ENCODE results near the gene AP5S1.

Gene AP5S1

DNA sequence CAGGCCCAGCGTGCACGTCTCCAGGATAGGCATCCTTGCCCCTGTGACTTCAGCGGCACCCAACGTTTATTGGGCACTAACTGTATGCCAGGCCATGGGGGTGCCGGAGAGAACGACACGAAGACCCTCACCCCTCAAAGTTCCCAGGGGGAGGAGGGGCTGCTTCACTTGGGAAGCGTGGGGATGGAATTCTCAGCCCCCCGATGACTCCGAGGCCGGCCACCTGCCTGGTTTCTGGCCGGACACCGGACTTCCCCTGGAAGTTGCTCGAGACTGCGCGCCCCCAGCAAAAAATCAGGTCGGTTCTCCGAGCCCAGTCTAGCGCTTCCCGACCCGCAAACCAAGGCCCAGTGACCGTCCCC lies 26.0 kb downstream of the AP5S1 start:
- DNase-seq (ENCODE audit: low read depth in 2 of 2), result no peak

GRCh38 chr20:3846740-3847428 lies 26.5 kb downstream of the AP5S1 start, which contains the start of gene MAVS:
Gene MAVS (plus strand): TSS chr20:3846834. CDS start chr20:3854625, 7,791 bp downstream.
- peak; percentile 55 to 70 for DNase-seq (ENCODE audit: low read depth in 2 of 2)

DNA sequence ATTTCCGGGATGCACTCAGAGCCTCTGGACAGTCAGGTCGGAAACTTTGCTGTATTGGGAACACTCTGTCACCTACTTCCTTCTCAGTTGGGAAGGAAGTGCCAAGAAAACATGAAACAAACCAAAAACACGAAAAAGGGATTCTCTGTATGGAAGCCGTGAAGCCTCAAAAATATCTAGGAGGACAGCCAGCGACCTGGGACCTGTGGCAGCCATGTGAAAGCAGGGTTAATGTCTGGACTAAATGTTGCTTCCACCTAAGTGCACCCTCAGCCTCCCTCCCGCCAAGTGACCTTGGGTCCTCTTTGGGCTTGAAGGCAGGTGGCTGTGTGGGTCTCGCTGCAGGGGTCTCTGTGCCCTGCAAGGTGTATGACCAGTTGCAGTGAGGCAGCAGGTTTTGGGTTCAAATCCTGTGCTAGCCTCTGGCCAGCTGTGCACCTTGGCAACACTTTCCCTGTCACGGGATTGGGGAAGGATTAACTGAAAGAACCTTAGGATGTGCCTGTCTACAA lies 27.1 kb downstream of the AP5S1 start:
- DNase-seq (ENCODE audit: low read depth in 2 of 2), result no peak

- no peak for DNase-seq (ENCODE audit: low read depth in 2 of 2)
These were observed 28.2 kb downstream of the AP5S1 start for GRCh38 chr20:3848565-3848964.

GRCh38 chr20:3854462-3854871 lies 34.1 kb downstream of the AP5S1 start:
- no peak for DNase-seq (ENCODE audit: low read depth in 2 of 2)

- DNase-seq (ENCODE audit: low read depth in 2 of 2), result no peak
These were observed 37.1 kb downstream of the AP5S1 start for GRCh38 chr20:3857405-3857804.

- DNase-seq (ENCODE audit: low read depth in 2 of 2), result no peak
These were observed 38.3 kb downstream of the AP5S1 start for GRCh38 chr20:3858689-3859088.

DNA sequence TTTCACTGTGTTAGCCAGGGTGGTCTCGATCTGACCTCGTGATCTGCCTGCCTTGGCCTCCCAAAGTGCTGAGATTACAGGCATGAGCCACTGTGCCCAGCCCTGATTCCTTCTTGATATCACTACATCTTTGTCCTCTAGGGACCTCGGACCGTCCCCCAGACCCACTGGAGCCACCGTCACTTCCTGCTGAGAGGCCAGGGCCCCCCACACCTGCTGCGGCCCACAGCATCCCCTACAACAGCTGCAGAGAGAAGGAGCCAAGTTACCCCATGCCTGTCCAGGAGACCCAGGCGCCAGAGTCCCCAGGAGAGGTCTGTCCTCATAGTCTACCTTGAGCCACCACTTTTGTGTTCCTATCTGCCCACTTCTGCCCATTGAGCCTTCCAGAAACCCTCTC lies 40.8 kb downstream of the AP5S1 start:
- no peak for DNase-seq (ENCODE audit: low read depth in 2 of 2)

- no peak for DNase-seq (ENCODE audit: low read depth in 2 of 2)
These were observed 42.0 kb downstream of the AP5S1 start for GRCh38 chr20:3862333-3862732.

DNA sequence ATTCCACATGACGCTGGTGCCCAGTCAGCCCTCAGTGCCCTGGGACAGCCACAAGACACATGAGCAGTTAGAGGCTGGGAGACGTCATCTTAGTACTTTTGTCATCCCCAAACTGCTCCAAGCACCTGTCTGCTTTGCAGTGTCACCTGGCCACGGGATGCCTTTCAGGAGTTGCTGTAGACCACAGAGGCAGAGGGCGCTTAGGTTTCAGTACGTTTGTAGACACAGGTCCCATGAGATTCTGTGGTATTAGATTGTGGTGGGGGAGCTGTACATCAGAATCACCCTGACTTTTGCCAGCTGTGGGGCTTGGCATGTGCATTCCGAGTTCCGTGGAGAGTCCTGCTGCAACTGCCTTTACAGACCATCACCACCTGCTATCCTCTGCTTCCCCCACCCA lies 43.0 kb downstream of the AP5S1 start:
- no peak for DNase-seq (ENCODE audit: low read depth in 2 of 2)

- DNase-seq (ENCODE audit: low read depth in 2 of 2), result no peak
These were observed 44.2 kb downstream of the AP5S1 start for GRCh38 chr20:3864518-3864917.

DNA sequence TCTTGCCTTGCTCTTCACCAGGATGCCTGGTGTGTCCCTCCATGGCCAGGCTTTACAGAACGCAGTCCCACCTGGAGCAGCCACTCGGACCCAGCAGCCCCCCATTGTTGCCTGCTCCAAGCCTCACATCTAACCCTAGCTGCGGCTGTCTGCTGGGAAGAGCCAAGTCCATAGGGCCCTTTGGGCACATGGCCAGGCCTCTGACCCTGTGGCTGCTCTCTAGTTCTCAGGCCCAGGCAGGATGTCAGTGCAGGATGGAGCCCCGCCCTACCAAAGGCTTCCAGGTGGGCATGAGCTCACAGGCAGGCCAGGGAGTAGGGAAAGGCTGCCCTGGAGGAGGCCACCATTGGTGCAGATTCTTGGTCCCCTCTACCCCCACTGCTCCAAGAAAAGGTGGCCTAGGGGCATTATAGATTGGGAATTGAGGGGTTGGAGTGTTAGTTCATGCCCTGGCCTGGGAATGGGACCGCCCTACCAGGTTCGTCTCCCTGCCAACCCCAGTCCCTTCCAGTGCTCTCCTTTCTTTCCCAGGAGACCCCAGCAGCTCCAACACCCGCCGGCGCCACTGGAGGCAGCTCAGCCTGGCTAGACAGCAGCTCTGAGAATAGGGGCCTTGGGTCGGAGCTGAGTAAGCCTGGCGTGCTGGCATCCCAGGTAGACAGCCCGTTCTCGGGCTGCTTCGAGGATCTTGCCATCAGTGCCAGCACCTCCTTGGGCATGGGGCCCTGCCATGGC lies 45.0 kb downstream of the AP5S1 start:
- DNase-seq (ENCODE audit: low read depth in 2 of 2), result no peak

DNA sequence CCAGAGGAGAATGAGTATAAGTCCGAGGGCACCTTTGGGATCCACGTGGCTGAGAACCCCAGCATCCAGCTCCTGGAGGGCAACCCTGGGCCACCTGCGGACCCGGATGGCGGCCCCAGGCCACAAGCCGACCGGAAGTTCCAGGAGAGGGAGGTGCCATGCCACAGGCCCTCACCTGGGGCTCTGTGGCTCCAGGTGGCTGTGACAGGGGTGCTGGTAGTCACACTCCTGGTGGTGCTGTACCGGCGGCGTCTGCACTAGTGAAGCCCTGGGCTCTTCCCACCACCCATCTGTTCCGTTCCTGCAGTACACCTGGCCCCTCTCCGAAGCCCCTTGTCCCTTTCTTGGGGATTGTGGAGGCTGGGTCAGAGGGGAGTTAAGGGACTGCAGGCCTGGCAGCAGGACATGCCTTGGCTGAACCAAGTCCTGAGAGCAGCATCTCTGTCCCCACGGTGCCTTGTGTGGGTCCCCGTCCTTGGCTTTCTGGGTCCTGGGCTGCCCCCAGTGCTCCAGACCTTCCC lies 45.6 kb downstream of the AP5S1 start:
- no peak for DNase-seq (ENCODE audit: low read depth in 2 of 2)

GRCh38 chr20:3866464-3866863 lies 46.1 kb downstream of the AP5S1 start:
- no peak for DNase-seq (ENCODE audit: low read depth in 2 of 2)

DNA sequence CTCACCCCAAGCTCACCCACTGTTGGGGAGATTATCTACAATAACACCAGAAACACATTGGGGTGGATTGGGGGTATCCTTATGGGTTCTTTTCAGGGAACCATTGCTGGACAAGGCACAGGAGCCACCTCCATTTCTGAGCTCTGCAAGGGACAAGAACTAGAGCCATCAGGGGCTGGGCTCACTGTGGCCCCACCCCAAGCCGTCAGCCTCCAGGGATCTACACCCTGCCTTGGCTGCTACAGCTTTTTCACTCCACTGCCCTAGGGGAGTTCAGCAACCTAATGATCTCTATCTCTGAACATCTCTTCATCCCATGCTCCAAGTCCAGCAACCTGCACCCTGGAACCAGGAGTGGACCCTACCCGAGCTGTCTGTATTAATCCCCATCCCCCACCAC lies 47.5 kb downstream of the AP5S1 start:
- DNase-seq (ENCODE audit: low read depth in 2 of 2), result no peak

GRCh38 chr20:3869839-3870634 lies 49.7 kb downstream of the AP5S1 start:
- DNase-seq (ENCODE audit: low read depth in 2 of 2), result no peak

GRCh38 chr20:3871550-3872265 lies 51.4 kb downstream of the AP5S1 start:
- no peak for DNase-seq (ENCODE audit: low read depth in 2 of 2)

- no peak for DNase-seq (ENCODE audit: low read depth in 2 of 2)
These were observed 53.2 kb downstream of the AP5S1 start for GRCh38 chr20:3873507-3873906.

GRCh38 chr20:3874194-3874844 lies 54.0 kb downstream of the AP5S1 start:
- DNase-seq (ENCODE audit: low read depth in 2 of 2), result no peak

DNA sequence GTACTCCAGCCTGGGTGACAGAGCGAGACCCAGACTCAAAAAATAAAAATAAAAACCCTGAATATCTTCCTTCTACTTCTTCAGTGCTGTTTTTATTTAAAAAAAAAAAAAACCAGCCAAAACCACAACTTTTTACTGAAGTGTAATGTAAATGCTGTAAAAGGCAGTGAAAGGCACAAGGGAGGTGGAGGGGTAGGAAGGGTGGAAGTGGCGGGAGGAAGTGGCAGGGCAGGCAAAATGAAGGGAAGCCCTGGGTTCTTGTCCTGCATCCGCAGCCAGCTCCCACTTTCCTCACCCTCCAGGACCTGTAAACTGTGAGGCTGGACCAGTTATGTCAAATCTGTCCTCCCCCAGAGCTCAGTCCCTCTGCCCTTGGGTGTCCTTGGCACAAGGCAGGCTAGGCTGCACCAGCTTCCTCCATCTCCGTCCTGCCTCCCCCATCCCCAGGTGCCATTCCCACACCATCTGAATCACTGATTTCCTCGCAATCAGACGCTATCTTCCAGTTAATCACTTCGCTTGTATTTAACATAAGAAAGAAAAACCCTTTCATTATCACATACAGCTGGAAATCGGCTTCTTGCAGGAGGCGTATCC lies 55.1 kb downstream of the AP5S1 start:
- DNase-seq (ENCODE audit: low read depth in 2 of 2), result no peak

DNA sequence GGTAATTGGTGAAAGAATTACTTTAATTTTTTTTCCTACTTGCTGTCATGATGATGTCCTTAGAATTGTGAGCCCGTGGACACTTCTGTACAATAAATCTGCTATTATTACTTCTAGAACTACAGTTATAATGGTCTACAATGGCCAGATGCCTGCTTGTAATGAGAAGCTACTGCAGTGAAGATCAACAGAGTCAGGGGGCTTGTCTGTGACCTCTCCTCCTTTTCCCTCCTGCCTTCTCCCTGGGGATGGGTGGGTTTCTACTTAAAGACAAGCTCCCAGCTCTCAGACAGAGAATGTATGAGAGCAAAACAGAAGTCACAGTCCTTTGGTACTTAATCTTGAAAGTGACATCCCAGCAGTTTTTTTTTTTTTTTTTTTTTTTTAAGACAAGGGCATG lies 55.7 kb downstream of the AP5S1 start:
- no peak for DNase-seq (ENCODE audit: low read depth in 2 of 2)
